HG02571 (cell line): Measurements from ENCODE around the gene FBXL19.

Experiments
- ATAC-seq: cut with Tn5 transposase; IDR thresholded peaks from one replicate; pipeline ENCODE4 v1.9.1; 2021; ENCODE audit warnings: mild to moderate bottlenecking, moderate library complexity; ENCODE audit not compliant: unreplicated experiment

Gene FBXL19

DNA sequence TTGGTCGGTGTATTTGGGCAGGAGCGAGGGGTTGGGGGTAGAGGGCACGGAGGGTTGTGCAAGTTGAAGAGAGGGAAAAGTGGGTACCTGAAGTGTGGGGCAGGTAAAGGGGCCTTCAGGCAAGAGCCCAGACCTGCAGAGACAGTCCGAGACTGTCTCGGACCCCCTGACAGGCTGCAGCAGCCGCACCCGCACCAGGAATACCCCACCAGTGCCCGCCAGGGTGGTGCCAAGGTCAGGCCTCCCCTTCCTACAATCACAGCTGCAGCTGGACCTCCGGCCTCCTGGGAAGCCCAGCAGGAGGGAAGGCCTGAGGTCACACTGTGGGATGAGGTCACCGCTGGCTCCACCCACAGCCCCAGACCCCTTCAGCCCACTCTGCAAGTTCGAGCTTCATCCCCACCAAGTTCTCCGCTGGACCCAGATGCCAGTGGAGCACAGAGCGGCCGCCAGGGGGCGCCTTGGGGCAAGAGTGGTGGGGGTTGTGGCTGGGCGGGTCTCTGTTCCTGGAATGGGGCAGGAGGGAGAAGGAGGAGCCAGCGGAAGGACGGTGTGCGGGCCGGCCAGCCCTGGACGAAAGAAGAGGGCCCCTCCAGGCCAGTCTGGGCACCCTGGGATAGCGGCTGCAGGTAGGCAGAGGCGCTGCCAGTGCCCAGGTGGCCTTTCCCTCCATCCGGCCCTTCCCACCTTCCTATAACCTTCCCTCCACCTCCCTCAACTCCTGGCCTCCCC, 61.5 kb downstream of the FBXL19 start, which contains the start of gene HSD3B7:
Gene HSD3B7 (plus strand): TSS at position 539 of the 732 bp plus-strand sequence. CDS start 452 bp downstream, outside the sequence.
- ATAC-seq = no peak

DNA sequence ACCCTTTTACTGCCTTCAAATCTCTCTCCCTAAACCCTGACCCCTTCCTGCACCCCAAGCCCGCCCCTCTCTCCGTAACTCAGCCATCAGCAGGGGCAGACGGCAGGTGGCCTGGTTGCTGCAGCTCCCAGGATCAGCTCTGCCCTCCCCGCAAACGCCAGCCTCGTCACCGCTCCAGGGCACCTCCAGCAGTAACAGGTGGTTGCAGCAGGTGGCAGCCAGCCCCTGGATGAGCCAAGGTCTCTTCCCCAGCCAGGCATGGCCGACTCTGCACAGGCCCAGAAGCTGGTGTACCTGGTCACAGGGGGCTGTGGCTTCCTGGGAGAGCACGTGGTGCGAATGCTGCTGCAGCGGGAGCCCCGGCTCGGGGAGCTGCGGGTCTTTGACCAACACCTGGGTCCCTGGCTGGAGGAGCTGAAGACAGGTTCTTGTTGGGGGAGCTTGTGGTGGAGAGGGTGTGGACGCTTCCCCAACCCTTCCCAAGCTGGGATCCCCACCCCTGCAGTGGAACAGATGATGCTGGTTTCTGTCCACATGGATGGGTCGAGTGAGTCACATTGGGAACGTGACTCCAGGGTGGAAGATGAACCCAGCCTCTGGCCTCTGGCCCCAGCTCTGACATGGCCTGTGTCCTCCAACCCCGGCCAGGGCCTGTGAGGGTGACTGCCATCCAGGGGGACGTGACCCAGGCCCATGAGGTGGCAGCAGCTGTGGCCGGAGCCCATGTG, 62.2 kb downstream of the FBXL19 start:
- no peak for ATAC-seq

DNA sequence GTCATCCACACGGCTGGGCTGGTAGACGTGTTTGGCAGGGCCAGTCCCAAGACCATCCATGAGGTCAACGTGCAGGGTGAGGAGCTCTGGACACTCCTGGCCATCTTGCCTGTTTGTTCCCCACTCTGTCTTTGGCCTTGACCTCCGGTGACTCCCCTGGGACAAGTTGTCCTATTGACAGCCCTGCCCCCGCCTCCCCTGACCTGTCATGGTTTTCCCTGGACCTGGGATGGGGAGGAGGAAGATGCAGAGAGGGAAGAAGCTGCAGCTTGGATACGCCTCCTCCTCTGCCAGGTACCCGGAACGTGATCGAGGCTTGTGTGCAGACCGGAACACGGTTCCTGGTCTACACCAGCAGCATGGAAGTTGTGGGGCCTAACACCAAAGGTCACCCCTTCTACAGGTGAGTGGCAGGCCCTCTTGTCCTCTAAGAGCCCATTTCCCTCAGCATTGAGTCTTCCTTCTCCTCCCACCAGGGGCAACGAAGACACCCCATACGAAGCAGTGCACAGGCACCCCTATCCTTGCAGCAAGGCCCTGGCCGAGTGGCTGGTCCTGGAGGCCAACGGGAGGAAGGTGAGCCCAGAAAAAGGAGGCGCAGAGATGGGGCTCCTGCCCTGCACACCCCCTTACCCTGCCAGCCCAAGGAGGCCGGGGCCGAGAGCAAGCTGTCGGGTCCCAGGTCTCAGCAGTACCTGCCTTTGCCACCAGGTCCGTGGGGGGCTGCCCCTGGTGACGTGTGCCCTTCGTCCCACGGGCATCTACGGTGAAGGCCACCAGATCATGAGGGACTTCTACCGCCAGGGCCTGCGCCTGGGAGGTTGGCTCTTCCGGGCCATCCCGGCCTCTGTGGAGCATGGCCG, 63.0 kb downstream of the FBXL19 start:
- ATAC-seq = no peak

DNA sequence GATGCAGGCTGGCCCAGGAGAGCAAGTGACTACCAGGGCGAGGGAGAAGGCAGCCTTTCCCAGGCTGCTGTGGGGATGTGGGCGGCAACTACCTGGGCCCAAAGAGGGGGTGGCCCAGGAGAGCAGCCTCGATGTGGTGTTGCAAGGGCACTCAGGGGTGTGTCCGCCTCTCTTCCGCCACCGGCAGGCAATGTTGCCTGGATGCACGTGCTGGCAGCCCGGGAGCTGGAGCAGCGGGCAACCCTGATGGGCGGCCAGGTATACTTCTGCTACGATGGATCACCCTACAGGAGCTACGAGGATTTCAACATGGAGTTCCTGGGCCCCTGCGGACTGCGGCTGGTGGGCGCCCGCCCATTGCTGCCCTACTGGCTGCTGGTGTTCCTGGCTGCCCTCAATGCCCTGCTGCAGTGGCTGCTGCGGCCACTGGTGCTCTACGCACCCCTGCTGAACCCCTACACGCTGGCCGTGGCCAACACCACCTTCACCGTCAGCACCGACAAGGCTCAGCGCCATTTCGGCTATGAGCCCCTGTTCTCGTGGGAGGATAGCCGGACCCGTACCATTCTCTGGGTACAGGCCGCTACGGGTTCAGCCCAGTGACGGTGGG, 64.3 kb downstream of the FBXL19 start:
- no peak for ATAC-seq

DNA sequence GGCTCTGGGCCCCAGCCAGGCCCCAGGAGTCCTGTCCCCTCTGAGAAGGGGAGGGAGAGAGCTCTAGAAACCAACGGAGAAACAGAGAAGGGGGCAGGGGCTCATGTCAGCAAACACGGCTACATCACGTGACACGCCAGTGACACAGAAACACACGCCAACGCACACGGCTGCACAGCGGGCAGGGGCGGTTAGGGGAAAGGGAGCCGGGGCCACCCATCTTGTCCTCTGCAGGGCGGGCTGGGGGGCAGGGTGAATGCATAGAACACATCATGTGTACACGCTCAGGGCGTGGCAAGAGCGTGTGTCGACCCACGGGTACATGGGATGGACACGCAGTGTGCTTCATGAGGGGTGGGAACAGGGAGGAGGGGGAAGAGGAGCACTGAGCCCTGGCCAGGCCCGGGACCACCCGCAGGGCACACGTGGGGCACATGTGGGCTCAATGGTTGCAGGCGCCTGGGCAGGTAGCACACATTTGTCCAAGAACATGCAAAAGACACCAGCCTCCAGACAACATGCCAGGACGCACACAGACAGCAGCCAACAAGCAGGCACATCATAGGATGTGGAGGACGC, 66.2 kb downstream of the FBXL19 start:
- ATAC-seq = no peak

DNA sequence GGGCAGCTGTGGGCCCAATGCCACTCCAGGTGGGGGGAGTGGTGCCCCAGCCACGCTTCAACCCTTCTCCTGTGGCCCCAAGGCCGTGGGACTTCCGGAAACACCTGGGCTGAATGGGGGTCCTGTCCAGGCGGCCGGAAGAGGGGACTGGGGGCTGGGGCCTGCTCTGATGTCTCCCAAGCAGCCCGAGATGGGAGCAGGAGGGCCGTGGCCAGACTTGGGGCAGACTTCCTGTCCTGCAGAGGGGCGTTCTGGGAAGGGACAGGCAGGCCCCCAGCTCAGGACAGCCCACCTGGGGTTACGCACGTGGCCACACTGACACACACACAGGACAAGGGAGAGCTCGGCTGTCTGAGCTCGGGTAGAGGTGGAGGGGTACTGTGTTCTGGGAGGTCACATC, 66.7 kb downstream of the FBXL19 start:
- no peak for ATAC-seq

DNA sequence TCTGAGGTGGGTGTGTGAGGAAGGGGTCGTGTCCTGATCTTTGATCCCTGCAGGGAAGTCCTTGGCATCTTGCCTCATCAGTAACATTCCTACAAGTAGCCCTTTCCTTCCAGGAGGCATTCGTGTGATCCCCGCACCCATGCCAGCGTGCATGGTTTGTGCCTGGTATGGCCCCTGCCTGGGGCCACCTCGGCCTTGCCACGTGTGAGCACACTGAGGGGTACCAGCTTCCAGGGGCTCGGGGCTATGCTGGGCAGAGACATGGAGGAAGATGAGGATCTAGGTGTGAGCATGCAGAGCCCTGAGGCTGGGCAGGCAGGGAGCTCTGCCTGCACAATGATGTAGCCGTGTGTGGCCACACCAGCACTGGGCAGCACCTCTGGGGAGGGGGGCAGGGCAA, 67.7 kb downstream of the FBXL19 start:
- ATAC-seq = no peak

DNA sequence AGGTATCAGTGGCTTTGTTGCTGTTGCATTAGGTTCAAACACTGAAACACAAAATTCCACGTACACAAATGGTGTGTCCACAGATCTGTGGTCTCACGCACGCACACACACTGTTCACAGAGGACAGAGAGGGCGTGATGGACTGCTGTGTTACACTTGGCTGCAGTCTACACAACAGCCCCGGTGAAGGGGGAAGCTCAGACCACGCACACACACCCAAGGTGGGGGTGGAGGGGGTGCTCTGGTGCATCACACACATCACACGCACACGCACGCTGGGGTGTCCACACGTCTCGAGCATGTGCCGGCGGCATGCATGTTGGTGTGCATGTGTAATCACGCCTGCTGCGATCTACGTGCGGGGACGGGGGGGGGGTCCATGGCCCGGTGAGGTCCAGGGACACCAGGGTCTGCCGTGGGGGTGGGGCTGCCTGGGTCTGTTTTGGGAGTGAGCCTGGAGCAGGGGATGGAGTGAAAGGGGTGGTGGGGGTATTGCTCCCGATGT, 69.0 kb downstream of the FBXL19 start:
- ATAC-seq = no peak

DNA sequence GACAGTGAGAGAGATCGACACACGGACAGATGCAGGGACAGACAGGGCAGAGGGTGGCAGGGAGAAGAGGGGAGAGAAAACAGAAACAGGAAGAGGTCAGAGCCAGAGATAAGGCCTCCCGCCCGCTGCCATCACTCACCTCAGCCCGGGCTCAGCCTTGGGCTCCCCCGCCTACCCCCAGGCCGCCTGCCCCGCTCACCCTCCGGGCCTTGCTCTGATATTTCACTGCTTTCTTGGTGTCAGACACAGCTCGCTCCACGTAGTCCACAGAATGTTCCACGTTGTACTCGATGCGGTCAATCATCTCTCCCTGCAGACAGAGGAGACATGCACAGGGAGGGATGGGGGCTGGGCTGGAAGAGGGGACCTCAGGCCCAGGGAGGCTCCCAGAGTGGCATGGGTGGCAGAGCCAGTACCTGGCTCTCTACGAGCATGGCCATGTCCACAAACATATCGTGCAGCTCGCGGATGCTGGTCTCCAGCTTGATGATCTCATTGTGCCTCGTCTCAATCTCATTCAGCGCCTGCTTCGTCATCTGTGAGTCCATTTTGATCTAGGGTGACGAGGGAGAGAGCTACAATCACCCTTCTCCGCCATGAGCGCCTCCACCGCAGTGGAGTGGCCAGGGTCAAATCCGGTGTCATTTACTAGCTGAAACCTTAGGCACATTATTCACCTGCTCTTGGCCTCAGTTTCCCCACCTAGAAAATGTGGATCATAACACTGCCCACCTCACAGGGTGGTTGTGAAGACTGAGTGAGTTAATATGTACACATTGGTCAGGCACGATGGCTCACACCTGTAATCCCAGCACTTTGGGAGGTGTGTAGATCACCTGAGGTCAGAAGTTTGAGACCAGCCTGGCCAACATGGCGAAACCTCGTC, 69.8 kb downstream of the FBXL19 start:
- no peak for ATAC-seq

DNA sequence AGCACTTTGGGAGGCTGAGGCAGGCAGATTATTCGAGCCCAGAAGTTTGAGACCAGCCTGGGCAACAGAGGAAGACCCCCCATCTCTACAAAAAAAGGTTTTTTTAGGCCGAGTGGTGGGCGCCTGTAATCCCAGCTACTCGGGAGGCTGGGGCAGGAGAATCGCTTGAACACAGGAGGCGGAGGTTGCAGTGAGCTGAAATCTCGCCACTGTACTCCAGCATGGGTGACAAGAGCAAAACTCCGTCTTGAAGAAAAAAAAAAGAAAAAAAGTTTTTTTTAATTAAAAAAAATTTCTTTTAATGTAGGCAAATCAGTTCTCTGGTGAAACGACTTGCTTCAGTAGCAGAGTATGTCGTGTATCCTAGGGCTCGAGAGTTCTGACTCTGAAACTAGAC, 72.6 kb downstream of the FBXL19 start:
- ATAC-seq = no peak

DNA sequence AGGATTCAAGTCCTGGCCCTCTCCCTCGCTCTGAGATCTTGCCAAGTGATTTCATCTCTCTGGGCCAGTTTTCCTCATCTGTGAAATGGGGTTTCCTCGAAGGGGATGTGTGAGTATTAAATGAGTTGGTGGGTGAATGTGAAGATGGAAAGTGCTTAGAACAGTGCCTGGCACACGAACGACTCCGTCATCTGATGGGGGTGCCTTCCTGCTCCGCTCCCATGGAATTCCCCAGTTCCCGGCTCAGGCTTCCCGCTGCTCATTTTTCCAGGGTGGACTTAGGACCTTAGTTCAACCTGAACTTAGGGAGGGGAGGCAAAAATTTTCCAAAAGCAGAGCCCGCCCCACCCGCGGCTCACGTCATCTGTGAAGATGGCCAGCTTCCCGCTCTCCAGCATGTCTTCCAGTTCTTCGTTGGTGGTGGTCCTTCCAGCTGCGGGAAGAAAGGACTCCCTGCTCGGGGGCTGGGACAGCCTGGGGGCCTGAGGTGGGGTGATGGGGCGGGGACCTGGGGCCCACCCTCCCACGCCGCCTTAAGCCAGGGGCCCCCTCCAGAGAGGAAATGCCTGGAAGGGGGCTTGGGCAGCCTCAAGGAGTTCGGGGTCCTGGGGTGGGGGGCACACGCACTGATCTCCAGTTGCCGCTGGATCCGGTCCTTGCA, 73.1 kb downstream of the FBXL19 start:
- no peak for ATAC-seq

DNA sequence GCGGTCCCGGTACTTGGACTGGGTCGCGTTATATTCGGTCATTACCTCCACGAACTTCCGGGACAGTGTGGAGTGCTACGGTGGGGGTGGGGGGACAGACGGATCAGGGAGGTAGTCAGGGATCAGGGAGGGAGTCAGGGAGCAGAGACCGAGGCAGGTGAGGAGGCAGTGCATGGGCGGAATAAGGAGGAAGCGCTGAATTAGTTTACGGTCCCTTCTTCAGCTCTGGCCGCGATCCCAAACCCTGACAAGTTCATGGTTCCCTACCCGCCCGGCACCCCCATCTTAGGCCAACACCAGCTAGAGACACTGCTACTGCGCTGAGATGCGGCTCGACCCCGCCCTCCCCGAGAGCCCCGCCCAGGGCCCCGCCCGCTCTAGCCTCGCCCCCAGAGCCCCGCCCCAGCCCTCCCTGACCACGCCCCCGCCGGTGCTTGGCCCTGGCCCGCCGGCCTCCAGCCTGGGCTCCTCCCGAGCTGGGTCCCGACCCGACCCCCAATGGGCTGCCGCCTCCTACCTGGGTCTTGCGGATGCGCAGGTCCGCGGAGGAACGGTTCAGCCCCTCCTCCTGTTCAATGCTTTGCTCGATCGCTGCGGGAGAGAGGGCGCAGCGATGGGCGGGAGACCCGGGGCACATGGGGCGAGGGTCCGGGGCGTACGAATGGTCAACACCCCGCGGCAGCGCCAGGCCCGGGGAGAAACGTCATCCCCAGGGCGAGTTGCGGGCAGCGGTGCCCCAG, 73.8 kb downstream of the FBXL19 start:
- peak; percentile 60 for ATAC-seq

DNA sequence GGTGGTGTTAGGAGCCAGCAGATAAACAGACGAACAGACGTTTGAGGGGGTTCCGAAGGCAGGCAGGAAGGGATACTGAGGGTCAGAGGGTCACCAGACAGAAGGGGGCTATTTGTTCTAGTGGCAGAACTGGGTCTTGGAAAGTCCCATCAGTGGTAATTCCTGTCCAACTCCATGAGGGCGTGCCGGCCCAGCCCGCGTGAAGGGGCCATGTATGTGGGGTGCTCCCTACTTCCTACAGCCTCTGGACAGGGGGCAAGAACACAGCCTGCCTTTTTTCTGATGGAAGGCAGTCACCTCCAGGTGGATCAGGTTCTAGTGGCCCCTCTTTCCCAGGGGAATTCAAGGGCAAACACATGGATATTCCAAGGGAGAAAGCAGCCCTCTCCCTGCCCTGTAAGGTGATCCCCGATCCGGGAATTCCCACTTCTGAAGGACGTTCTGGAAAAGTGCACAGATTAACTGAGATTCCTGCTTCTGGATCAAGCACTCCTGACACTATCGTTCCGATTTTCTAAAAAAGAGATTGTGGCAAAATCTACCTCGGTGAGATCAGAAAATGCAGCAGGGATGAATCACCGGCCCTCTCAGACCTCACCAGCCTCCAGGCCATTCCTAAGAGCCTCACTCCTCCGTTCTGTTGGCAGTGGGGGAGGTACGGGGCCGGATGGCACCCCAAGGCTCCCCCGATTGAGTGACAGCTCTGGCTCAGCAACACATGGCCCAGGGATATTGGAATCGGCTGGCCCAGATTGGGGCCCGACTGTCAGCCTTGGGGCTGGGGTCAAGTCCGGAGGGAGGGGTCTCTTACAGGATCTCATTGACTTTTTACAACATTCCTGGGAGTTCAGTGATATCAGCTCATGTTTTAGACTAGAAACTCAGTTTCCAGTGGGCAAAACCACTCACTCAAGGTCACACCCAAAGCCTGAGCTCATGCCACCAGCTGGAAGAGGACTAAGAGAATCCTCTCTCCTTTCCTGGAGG, 74.6 kb downstream of the FBXL19 start:
- no peak for ATAC-seq
